SHP77 treated with DMSO at 0.1 percent for 48 hours (cell line): Measurements from ENCODE around the gene ZNF296.

ENCODE experiments used
- DNase-seq: peaks from one replicate; lab custom pipeline; 2025; lab: John Stamatoyannopoulos, UW

Gene ZNF296

DNA sequence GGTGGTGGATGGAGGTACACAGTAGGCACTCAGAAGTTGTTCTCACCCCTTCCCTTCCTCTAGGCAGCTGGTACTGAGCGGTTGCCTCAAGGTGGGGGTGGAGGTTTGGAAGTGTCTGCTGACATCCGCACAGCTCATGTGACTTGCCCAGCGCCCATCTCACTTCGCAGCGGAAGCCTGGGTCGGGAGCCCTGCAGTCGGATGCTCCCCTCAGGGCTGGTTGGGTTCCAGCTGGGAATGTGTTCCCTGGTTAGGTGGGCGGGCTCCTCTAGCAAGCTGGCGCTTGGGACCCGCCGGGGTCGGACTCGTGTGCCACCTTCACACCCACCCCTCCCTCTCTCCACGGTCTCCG is 26.9 kb upstream of the ZNF296 start:
- no peak for DNase-seq

DNA sequence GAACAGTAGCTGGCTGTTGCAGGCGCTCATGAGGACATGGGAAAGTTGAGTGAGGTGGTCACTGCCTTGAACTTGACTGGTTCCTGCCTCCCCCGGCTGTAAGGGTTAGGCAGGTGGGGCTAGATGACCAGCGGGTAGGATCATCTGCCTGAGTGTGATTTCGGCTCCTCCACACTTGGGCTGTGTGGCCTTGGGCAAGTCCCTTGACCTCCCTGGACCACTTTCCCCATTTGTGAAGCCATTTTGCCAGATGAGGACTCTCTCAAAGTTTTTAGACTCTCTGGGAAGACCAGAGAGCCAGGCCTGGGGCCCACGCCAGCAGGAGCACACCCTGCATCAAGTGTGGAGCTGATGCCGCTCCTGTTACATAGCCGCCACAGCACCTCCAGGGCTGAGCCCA is 26.2 kb upstream of the ZNF296 start:
- DNase-seq: no peak

DNA sequence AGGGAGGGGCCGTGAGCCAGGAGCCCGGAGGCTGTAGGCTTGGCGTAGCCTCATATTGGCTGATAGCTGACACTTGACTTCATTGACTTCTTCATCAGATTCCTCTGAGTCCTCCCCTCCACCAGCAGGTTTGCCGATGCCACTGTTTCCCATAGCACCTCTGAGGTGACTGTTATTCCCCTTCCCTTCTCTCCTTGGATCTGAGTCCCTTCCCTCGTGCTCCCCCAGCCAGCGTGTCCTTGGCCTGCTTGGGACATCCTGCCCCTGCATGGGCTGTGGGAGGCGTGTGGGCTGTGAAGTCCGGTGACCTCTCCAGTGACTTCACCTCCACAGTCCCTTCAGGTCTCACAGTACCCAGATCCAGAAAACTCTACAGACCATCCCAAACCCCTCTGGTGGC is 25.5 kb upstream of the ZNF296 start:
- DNase-seq: no peak

DNA sequence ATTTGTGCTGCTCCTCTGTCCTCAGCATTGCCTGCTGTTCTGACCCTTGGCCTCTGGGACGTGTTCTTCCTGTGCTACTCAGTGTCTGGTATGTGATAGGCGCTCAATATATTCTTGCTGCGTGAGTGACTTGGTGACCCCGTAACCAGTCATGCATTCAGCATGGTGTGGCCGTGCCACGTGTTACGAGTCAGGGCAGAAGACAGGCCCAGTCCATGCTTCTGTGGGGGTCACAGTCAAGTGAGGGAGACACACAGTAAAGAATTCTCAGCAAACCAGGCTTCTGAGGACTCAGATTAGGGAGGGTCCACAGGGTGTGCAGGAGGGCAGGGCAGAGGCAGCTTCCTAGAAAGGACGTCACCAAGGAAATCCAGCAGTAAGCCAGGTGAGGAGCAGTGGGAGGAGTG is 24.6 kb upstream of the ZNF296 start:
- DNase-seq: no peak

- no peak for DNase-seq
These were observed 23.9 kb upstream of the ZNF296 start for GRCh38 chr19:45100201-45100600.

DNA sequence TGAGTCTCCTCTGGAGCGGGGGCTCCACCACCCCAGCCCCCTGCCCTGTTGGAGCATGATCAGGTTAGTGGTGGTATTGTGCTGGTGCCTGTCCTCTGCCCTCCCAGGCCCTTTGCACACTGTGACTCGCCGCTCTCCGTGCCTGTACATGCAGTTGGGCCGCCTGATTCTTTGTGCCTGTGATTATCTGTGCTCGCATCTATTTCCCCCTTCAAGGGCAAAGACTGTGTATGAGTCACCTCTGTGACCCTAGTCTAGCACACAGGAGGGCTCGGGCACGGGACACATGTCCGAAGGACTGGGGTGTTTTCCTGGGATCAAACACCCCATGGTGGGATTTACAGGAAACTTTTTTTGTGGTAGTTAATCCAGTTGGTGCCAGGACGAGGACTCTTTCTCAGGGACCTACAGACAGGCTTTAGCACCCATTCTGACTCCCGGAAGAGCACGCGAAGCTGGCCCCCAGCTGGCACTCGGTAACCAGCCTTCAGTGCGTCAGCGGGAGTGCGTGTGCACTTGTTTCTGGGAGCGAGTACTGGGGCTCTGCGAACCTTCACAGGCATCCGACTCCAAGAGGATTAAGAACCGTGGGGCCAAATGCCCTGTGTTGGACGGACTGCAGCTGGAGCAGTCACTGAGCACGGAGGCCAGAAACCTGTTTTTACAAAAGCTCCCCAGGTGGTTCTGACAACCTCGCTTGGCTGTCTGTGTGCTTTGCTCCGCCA is 23.4 kb upstream of the ZNF296 start:
- DNase-seq: no peak

GRCh38 chr19:45098521-45099466 is 22.5 kb upstream of the ZNF296 start:
- DNase-seq: no peak

DNA sequence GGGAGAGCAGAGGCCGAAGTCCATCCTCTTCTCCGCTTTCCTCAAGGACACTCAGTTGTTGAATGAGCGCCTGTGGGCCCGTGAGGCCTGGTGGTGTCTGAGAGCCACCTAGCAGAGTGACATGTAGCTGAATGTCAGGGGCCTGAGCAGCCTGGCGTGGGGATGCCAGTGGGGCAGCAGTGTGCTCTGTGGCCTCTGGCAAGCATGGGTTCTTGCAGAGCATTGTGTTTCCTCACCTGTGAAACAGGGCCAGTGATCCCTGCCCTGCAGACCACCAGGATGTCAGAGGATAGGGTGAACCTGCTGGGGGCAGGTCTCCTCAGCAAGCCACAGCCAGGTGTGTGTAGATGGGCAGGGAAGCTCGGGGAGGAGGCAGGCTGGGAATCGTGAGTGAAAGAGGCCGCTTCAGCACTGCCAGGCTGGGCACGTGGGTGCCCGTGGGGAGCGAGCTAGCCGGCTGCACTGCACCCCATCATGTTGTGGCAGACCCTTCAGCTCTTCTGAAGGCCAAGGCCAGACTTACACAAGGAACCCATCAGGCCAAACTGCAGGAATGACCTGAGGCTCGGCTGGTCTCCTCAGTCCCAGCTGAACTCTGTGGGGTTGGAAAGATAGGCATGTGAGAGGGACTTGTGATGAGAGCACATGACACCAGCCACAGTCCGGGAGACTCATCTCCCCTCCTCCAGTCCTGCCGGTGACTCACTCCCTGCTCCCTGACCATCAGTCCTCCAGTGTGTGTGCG is 21.7 kb upstream of the ZNF296 start:
- DNase-seq: no peak

DNA sequence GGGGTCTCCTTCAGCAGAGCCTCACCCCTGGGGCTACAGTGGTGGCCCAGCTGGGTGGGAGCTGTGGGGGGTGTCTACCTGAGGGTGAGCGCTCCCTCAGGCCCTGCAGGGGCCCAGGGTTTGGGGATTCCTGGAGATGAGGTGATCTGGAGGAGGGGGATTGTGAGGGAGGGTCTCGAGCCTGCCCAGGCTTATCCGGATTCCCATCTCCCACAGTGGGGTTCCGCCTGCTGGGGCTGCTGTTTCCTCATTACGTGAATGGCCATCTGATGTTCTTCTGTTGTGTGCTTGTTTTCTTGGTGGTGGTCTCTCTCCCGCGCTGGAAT is 21.1 kb upstream of the ZNF296 start:
- DNase-seq: no peak

- DNase-seq: no peak
These were observed 20.4 kb upstream of the ZNF296 start for GRCh38 chr19:45096700-45097099.

- DNase-seq: no peak
These were observed 19.5 kb upstream of the ZNF296 start for GRCh38 chr19:45095496-45096413.

DNA sequence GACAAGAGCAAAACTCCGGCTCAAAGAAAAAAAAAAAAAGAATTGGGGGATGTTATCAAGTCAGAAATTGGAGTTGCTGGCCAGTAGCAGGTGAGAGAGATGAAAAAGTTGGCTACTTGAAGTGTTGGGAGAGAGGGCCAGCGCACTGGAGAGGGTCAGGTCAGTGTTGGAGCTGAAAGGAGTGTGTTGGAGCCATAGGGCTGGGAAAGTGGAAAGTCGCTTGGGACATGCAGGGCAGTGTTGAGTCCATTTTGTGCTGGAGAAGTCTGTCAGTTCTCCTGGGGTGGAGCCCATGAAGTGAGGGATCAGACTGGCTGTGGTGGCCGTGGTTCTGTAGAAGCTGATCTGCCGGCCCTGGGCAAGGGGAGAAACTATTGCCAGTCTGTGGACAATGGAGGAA is 18.4 kb upstream of the ZNF296 start:
- DNase-seq: no peak

DNA sequence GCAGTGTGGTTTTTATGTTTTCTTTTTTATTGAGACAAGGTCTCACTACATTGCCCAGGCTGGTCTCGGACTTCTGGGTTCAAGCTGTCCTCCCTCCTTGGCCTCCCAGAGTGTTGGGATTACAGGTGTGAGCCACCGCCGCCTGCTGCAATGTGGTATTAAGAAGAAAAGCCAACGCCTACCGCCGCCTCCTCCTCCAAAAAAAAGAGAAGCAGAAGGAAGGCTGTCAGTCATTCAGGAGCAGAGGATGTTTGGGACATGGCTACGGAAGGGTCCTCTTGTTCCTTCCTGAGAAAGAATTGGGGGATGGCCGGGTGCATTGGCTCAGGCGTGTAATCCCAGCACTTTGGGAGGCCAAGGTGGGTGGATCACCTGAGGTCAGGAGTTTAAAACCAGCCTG is 17.9 kb upstream of the ZNF296 start:
- DNase-seq: no peak

- DNase-seq: peak; percentile 82
These were observed 16.7 kb upstream of the ZNF296 start, which contains the start of gene PPP1R37 for GRCh38 chr19:45092747-45093678. TSS of gene PPP1R37 (plus strand) at chr19:45093179. CDS start at chr19:45093326, 147 bp downstream.

- peak; percentile 95 for DNase-seq
These were observed 15.0 kb upstream of the ZNF296 start for GRCh38 chr19:45091031-45091923.

DNA sequence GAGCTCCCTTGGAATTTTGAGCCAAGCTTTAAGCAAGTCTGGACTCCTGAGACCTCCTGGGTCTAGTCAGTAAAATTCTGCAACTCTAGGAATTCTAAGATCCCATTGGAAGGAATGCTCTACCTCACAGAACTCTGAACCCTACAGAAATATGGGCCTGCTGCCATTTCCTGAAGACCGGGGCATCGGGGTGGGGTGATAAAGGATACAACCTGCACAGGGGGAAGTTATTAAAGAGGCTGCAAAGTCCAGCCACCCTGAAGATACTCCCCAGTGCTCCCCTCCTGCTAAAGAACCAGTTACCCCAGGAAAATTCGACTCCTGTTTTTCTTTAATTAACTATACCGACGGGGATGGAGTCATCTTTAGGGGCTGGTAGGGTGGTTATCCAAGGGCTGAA is 14.3 kb upstream of the ZNF296 start:
- DNase-seq: no peak

- no peak for DNase-seq
These were observed 13.8 kb upstream of the ZNF296 start for GRCh38 chr19:45090034-45090433.

DNA sequence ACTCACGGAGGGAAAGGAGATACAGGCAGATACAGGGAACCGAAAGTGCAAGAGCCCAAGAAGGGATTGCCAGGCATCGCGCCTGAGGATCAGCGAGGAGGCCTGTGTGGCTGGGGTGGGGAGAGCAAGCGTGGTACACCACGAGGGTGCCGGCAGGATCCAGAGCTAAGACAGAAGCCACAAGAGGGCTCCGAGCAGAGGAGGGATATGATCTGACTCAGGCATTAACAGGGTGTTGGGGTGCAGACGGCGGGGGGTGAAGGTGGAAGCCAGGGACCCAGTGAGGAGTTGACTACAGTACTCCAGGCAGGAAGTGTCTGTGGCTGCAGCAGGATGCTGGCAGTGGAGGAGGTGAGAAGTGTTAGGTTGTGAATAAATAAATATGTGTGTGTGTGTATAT is 11.3 kb upstream of the ZNF296 start:
- no peak for DNase-seq

DNA sequence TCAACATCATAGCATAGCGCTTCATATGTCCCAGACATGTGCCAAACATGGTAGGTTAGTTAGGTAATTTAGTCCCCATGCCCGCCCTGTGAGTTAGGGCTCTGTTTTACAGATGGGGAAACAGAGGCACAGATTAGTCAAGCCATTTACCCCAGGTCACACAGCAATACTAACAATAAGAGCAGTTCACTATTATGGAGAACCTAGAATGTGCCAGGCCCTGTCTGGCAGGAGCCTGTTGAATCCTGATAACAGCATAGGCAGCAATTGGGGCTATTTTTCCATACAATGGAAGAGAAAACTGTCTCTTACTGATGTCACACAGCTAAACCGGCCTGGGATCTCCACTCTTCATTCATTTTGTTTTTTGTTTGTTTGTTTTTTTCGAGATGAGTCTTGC is 10.2 kb upstream of the ZNF296 start:
- DNase-seq: no peak
